Hepatic stellate cell (primary cell): ENCODE results near the gene GUSB.
"Not testable (repeated sequence)": the region's sequence is repeated elsewhere in the genome, so short reads cannot be mapped to it uniquely, and the experiment has no call there.

Source experiments
- DNase-seq: peaks from one replicate; pipeline ENCODE4 v3.0.0; 2011; ENCODE audit warnings: low spot score

The GUSB gene

GRCh38 chr7:65975814-65976445 is 6.1 kb downstream of the GUSB start:
- no peak for DNase-seq

GRCh38 chr7:65974876-65975275 is 7.1 kb downstream of the GUSB start:
- no peak for DNase-seq

- DNase-seq, result no peak
These were observed 7.7 kb downstream of the GUSB start for GRCh38 chr7:65974191-65974801.

- no peak for DNase-seq
These were observed 9.0 kb downstream of the GUSB start for GRCh38 chr7:65972976-65973375.

GRCh38 chr7:65971021-65971420 is 11.0 kb downstream of the GUSB start:
- DNase-seq, result no peak

- no peak for DNase-seq
These were observed 13.5 kb downstream of the GUSB start for GRCh38 chr7:65968256-65969185.

GRCh38 chr7:65967361-65968155 is 14.5 kb downstream of the GUSB start:
- no peak for DNase-seq

- DNase-seq, result no peak
These were observed 15.9 kb downstream of the GUSB start for GRCh38 chr7:65966146-65966545.

- not testable (repeated sequence) for DNase-seq
These were observed 17.3 kb downstream of the GUSB start for GRCh38 chr7:65964671-65965070.

GRCh38 chr7:65962033-65962432 is 20.0 kb downstream of the GUSB start:
- no peak for DNase-seq

GRCh38 chr7:65960351-65961074 is 21.5 kb downstream of the GUSB start:
- no peak for DNase-seq

- DNase-seq, result no peak
These were observed 26.3 kb downstream of the GUSB start for GRCh38 chr7:65955718-65956117.

- DNase-seq, result no peak
These were observed 28.0 kb downstream of the GUSB start for GRCh38 chr7:65953890-65954450.

GRCh38 chr7:65953001-65953720 is 28.9 kb downstream of the GUSB start:
- no peak for DNase-seq

GRCh38 chr7:65951837-65952578 is 30.0 kb downstream of the GUSB start:
- DNase-seq, result no peak

- DNase-seq, result no peak
These were observed 35.1 kb downstream of the GUSB start for GRCh38 chr7:65946904-65947303.

GRCh38 chr7:65945787-65946186 is 36.2 kb downstream of the GUSB start:
- not testable (repeated sequence) for DNase-seq

GRCh38 chr7:65938336-65938895 is 43.6 kb downstream of the GUSB start:
- DNase-seq, result no peak

- DNase-seq, result no peak
These were observed 44.7 kb downstream of the GUSB start for GRCh38 chr7:65937296-65937695.
